K562 (cell line): Measurements from ENCODE around the gene PDE11A. TPM values are rescaled to one million over a fixed set of nuclear protein-coding genes. Genes with fewer than 3 reads are reported as not detected.

Experiments
- CTCF ChIP-seq, 3 experiments: IDR thresholded peaks in 2 of 3; conservative IDR thresholded peaks in 1 of 3; 2 replicates each; pipeline ENCODE4 v1.5.1; 2011 to 2012; ENCODE audit warnings: low read length in 3 of 3, mild to moderate bottlenecking in 3 of 3, control low read depth in 2 of 3, improper control_type of control experiment in 1 of 3, inconsistent platforms in 1 of 3, low read depth in 1 of 3, mixed read lengths in 1 of 3, moderate library complexity in 1 of 3; ENCODE audit not compliant: insufficient read depth in 2 of 3
- GATA2 ChIP-seq: sonication (generic); formaldehyde crosslinking; IDR thresholded peaks from 2 replicates; pipeline ENCODE4 v1.4.0; 2020; ENCODE audit warnings: mild to moderate bottlenecking, missing genetic modification reagents
- MLLT1 ChIP-seq, 2 experiments: fragments of 450-650 bp; IDR thresholded peaks; 2 replicates each; pipeline ENCODE4 v1.6.1; 2016
- RCOR1 ChIP-seq, 2 experiments: IDR thresholded peaks; 2 replicates each; pipeline ENCODE4 v1.6.1; 2012; ENCODE audit warnings: low read depth in 2 of 2, low read length in 2 of 2, borderline replicate concordance in 1 of 2, improper control_type of control experiment in 1 of 2
- REST ChIP-seq, 2 experiments: fragments of 450-650 bp; formaldehyde crosslinking in 1 of 2; IDR thresholded peaks; 2 replicates each; pipeline versions ENCODE4 v1.4.0 to v1.6.1; 2014 to 2020; ENCODE audit warnings: mild to moderate bottlenecking in 2 of 2, borderline replicate concordance in 1 of 2, low read depth in 1 of 2
- ZC3H4 ChIP-seq: sonication (generic); formaldehyde crosslinking; IDR thresholded peaks from 2 replicates; pipeline ENCODE4 v1.9.0; 2021; ENCODE audit warnings: missing genetic modification reagents, borderline replicate concordance
- ZNF174 ChIP-seq: fragments of 250-450 bp; sonication (Bioruptor Pico); IDR thresholded peaks from 2 replicates; pipeline ENCODE4 v1.4.0; 2020; ENCODE audit warnings: mild to moderate bottlenecking
- polyA plus RNA-seq, 8 experiments: library from polyadenylated mRNA; depleted of rRNA in 4 of 8; stranded (reverse) in 5 of 8; unstranded in 3 of 8; fragments of >200 nt; fragmentation: Nextera tagmentation in 2 of 8; fragmentation: Illumina TruSeq in 1 of 8; extraction: Ambion mirVana in 2 of 8; extraction: Trizol in 1 of 8; gene quantifications; 2 replicates each; pipeline versions ENCODE4 v1.2.1 to v1.2.3, GENCODE V29; 2011 to 2014; ENCODE audit warnings: inconsistent platforms in 1 of 8, missing spikeins in 1 of 8
- total RNA-seq, 7 experiments: library from RNA; depleted of rRNA in 6 of 7; stranded (reverse); fragments of >200 nt in 6 of 7; fragmentation: Illumina TruSeq in 2 of 7; extraction: Trizol in 2 of 7; gene quantifications; 2 replicates each; pipeline versions ENCODE4 v1.2.1 to v1.2.3, GENCODE V29; 2011 to 2021; ENCODE audit warnings: low replicate concordance in 1 of 7
- TF ChIP-seq, protein P1 (sequence below): fragments of 450-650 bp; formaldehyde crosslinking; IDR thresholded peaks from 2 replicates; pipeline ENCODE4 v1.4.0; 2020; ENCODE audit warnings: mild to moderate bottlenecking, moderate library complexity

Gene PDE11A
- total and polyA plus RNA-seq, 9 of the 15 experiments (the other 6 are each of a cell fraction or from before 2014, with no cell fraction given) = 3.2 to 22.1 (median 5.7) TPM

GRCh38 chr2:177636672-177637071 lies 435.9 kb downstream of the PDE11A start (continued):
- peak; percentile 59 for TF ChIP-seq GATA2 (CRISPR knock-in tag)
- no peak for TF ChIP-seq MLLT1 (IDR thresholded peaks at IDR 0.05)
- TF ChIP-seq REST (IDR thresholded peaks at IDR 0.05; ENCODE audit: borderline replicate concordance) = peak; percentile 78
- TF ChIP-seq REST (CRISPR knock-in tag; IDR thresholded peaks at IDR 0.05; ENCODE audit: low read depth) = no peak
- TF ChIP-seq CTCF (IDR thresholded peaks at IDR 0.05 in 2 of 3, conservative IDR thresholded peaks at IDR 0.05 in 1 of 3; ENCODE audit: insufficient read depth in 2 of 3, low read depth in 1 of 3, low read length in 3 of 3) = peak; percentile 43 to 69 (median 46); a peak in 5 of 6 replicates
- TF ChIP-seq ZNF174 = no peak
- TF ChIP-seq ZC3H4 (CRISPR knock-in tag) = no peak
- TF ChIP-seq RCOR1 (IDR thresholded peaks at IDR 0.05; ENCODE audit: borderline replicate concordance in 1 of 2, low read depth in 2 of 2, low read length in 2 of 2) = peak in 1 of 2 experiments; percentile 16; a peak in 1 of 4 replicates
- TF ChIP-seq, protein P1, sequence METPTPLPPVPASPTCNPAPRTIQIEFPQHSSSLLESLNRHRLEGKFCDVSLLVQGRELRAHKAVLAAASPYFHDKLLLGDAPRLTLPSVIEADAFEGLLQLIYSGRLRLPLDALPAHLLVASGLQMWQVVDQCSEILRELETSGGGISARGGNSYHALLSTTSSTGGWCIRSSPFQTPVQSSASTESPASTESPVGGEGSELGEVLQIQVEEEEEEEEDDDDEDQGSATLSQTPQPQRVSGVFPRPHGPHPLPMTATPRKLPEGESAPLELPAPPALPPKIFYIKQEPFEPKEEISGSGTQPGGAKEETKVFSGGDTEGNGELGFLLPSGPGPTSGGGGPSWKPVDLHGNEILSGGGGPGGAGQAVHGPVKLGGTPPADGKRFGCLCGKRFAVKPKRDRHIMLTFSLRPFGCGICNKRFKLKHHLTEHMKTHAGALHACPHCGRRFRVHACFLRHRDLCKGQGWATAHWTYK = no peak
- TF ChIP-seq, all 486 proteins: peak for 8
